Measurements from ENCODE around the gene TPRN.

TPRN gene

DNA sequence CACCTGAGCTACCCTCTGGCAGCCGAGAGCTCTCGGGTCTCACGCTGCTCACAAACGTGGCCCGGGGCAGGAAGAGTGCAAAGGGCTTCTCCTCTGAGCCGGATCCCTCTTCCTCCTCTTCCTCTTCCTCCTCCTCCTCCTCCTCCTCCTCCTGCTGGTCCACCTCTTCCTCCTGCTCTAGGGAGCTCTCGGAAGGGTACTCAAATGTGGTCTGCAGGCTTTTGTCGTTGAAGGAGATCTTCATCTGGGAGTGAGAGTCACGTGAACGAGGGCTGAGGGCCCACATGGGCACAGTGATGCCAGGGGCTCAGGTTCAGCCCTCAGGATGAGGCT, 8.1 kb downstream of the TPRN start:
- TF ChIP-seq, protein P1, sequence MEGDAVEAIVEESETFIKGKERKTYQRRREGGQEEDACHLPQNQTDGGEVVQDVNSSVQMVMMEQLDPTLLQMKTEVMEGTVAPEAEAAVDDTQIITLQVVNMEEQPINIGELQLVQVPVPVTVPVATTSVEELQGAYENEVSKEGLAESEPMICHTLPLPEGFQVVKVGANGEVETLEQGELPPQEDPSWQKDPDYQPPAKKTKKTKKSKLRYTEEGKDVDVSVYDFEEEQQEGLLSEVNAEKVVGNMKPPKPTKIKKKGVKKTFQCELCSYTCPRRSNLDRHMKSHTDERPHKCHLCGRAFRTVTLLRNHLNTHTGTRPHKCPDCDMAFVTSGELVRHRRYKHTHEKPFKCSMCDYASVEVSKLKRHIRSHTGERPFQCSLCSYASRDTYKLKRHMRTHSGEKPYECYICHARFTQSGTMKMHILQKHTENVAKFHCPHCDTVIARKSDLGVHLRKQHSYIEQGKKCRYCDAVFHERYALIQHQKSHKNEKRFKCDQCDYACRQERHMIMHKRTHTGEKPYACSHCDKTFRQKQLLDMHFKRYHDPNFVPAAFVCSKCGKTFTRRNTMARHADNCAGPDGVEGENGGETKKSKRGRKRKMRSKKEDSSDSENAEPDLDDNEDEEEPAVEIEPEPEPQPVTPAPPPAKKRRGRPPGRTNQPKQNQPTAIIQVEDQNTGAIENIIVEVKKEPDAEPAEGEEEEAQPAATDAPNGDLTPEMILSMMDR (IDR thresholded peaks at IDR 0.05), result no peak

DNA sequence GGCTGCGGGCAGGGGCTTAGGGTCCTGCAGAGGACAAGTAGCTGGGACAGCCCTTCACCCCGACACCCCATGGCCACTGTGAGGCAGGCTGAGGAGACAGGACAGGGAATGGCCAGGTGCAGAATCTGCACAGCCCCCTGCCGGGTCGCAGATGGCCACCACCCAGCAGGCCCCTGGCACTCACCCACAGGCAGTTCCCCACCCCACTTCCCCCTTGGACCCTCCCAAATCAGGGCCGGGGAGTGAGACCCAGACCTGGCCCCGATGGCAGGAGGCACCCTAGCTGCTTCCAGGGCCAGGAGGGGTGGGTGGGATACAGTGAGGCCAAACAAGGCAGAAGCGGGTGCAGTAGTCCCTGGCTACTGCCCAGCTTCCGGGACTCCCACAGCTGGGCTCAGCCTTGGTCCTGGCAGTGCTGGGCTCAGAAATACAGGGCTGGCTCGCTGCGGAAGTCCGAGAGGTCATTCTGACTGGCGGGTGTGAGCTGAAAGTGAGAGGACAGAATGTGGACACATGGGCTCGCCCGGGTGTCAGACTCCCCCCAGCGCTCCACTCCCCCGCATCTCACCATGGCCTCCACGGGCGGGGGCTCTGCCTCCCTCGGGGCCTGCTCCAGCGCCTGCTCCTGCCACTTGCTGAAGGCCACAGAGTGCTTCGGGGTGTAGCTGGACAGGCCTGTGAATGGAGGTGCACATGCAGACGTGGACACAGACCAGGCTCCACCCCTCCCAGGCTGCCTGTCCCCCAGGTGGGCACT, 8.7 kb downstream of the TPRN start:
- TF ChIP-seq, protein P1 (IDR thresholded peaks at IDR 0.05), result no peak

DNA sequence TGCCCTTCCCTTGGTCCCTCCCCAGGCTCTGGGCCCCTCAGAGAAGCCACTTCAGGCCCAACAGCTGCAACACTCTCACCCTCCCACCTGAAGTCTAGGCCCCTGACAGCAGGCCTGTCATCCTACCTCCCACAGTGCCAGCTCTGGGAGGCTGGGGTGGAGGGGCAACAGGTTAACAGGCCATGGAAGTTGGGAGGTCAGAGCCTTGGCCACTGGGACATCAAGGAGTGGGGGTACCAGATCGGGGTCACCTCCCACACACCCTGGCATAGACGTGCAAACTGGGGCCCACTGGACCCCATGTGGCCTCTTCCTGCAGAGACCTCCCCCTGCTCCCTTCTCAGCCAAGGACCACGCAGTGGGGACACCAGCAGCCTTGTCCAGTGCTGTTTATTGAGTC, 9.3 kb downstream of the TPRN start:
- TF ChIP-seq, protein P1 (IDR thresholded peaks at IDR 0.05), result no peak

DNA sequence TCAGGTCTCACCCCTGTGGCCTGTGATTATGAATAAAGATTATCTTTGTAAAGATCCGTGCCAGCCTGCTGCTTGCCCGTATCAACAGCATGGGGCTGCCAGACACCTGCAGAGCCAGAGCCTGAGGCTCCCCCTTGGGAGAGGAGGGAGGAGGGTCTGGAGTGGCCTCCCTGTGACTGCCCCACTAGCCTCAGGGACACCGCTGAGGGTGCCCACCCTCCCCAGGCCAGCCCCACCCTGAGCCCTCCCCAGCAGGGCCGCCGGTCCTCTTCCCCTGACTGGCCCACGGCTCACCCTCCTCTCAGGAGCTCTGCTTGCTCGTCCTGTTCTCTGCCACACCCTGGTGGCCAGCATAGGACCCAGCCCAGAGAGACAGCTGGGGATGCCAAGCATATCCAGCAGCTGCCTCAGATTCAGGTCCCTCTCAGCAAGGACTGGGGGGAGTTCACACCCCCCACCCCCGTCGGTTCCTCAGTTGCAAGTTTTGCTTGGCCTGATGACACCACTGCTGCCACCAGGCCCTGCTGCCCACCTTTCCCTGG, 10.2 kb downstream of the TPRN start:
- TF ChIP-seq, protein P1 (IDR thresholded peaks at IDR 0.05), result peak; percentile 38; the same call in 1 of the 2 replicates

DNA sequence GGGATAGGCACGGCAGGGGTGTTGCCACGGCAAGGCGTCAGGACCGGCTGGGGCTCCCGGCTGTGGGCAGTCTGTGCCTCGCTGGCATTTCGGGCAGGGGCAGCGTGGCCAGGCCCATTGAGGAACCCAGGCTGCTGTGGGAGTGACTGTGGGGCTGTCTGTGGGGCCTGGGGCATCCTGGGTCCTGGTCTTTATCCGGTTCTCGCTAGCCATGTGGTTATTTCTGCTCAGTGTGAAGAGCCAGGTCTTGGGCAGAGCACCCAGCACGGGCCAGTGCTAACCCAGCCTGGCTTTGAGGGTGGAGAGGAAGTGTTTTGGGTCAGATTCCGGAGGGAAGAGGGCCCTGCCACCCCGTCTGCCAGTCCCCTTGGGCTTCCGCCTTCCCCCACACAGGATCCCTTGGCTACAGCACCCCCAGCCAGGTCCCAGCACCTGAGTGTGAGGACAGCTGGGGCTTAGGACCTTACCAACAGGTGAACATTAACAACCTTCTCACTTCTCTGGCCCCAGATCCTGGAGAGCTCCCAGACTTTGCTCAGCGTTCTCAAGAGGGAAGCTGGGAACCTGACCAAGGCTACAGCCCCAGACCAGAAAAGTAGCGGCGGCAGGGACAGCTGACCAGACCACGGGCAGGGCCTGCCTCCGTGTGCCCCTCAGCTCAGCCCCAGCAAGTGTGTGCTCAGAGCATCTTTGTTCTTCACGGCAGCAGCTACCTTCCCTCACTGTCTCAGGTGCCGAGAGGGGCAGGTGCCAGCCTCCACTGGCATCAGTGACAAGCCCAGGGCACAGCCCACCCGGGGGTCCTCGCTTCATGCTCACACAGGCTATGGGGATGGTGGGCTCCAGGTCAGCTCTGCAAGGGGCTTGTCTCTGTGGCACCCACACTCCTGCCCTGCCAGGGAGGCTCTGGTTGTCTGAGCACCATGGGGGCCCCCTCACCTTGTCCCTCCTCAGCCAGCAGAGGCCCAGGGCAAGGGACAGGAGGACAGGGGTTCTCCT, 10.9 kb downstream of the TPRN start:
- TF ChIP-seq, protein P1 (IDR thresholded peaks at IDR 0.05), result no peak

DNA sequence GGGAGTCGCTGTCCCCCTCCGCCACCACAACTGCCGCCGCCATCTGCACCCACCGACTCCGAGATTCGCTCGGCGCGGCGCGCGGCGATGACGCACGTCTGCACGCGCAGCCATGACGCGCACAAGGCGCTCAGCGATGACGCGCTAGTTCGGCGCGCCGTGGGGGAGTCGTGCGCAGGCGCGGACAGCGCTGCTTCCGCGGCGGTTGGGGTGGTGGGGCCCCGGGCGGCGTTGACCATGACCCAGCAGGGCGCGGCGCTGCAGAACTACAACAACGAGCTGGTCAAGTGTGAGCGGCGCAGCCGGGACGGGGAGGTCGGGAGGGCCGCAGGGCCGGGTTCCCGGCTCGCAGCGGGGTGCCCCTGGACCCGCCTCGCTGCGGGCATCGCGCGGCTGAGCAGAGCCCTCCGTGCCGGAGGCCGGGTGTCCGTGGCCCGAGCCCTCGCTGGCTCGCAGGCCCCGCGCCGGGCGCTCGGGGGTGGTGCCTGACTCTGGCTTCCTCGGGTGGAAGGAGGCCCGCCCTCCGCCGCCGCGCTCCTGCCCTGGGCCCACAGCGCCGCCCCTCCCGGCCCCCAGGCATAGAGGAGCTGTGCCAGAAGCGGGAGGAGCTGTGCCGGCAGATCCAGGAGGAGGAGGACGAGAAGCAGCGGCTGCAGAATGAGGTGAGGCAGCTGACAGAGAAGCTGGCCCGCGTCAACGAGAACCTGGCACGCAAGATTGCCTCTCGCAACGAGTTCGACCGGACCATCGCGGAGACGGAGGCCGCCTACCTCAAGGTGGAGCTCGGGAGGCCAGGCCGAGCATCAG, 11.8 kb downstream of the TPRN start, which contains the start of the genes ANAPC2 and SSNA1:
Gene ANAPC2, minus strand, starts transcription at position 71 of the 807 bp plus-strand sequence. Its CDS starts 28 bp downstream, at position 43.
Gene SSNA1, plus strand, starts transcription at position 187 of the 807 bp plus-strand sequence. Its CDS starts 51 bp downstream, at position 238.
- TF ChIP-seq, protein P1 (IDR thresholded peaks at IDR 0.05), result peak; percentile 43; the same call in 1 of the 2 replicates
